SK-N-SH treated with all-trans-retinoic acid at 6 μM for 48 hours (cell line): ENCODE data around the gene CABP4.

Source experiments
- ZFP3 ChIP-seq: fragments of 250-450 bp; sonication (Bioruptor Pico); IDR thresholded peaks from 2 replicates; pipeline ENCODE4 v1.5.0; 2020; ENCODE audit warnings: mild to moderate bottlenecking, moderate library complexity
- TF ChIP-seq, protein P1 (sequence below): fragments of 250-450 bp; sonication (Bioruptor Pico); IDR thresholded peaks from 2 replicates; pipeline ENCODE4 v1.8.0; 2021; ENCODE audit warnings: low read depth, mild to moderate bottlenecking, moderate library complexity, borderline replicate concordance
- TF ChIP-seq, protein P2 (sequence below): fragments of 250-450 bp; sonication (Bioruptor Pico); IDR thresholded peaks from 2 replicates; pipeline ENCODE4 v1.8.0; 2020; ENCODE audit warnings: mild to moderate bottlenecking, moderate library complexity, borderline replicate concordance

DNA sequence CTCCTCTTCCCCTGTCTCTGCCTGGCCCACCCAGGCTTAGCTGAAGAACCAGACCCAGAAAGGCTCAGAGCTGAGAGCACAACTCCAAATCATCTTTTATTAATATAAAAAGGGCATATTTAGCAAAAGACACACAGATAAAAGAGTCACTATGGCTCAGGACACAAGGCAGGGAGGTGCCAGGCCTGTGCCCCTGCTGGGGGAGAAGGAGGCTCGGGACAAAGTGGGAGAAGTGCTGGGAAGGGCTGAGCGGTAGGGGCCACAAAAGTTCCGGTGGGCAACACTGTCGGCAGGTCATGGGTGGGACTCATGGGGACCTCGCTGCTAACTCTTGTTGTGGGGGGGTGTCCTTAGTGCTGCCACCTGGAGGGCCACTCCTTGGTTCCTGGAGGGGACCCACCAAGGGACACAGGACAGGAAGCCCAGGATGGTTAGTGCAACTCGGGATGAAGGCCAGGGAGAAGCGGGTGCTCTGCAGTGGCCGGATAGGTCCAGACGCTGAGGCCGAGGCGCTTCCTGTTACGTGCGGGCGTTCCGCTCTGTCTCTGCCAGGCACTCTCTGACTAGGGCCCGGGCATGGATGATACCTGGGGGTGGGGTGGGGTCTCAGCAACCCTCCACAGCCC lies 51.4 kb downstream of the CABP4 start:
- TF ChIP-seq, protein P1, sequence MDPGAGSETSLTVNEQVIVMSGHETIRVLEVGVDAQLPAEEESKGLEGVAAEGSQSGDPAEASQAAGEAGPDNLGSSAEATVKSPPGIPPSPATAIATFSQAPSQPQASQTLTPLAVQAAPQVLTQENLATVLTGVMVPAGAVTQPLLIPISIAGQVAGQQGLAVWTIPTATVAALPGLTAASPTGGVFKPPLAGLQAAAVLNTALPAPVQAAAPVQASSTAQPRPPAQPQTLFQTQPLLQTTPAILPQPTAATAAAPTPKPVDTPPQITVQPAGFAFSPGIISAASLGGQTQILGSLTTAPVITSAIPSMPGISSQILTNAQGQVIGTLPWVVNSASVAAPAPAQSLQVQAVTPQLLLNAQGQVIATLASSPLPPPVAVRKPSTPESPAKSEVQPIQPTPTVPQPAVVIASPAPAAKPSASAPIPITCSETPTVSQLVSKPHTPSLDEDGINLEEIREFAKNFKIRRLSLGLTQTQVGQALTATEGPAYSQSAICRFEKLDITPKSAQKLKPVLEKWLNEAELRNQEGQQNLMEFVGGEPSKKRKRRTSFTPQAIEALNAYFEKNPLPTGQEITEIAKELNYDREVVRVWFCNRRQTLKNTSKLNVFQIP (CRISPR knock-in tag) = no peak
- no peak for TF ChIP-seq ZFP3 (CRISPR knock-in tag)
- TF ChIP-seq, protein P2, sequence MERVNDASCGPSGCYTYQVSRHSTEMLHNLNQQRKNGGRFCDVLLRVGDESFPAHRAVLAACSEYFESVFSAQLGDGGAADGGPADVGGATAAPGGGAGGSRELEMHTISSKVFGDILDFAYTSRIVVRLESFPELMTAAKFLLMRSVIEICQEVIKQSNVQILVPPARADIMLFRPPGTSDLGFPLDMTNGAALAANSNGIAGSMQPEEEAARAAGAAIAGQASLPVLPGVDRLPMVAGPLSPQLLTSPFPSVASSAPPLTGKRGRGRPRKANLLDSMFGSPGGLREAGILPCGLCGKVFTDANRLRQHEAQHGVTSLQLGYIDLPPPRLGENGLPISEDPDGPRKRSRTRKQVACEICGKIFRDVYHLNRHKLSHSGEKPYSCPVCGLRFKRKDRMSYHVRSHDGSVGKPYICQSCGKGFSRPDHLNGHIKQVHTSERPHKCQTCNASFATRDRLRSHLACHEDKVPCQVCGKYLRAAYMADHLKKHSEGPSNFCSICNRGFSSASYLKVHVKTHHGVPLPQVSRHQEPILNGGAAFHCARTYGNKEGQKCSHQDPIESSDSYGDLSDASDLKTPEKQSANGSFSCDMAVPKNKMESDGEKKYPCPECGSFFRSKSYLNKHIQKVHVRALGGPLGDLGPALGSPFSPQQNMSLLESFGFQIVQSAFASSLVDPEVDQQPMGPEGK (CRISPR knock-in tag) = no peak
